AG09309 (cell line): ENCODE results near the gene TGDS.

ENCODE experiments used
- DNase-seq: peaks from one replicate; pipeline ENCODE4 v3.0.0-alpha.2; 2010; ENCODE audit warnings: low read depth
- H3K4me3 ChIP-seq: 2 replicates; pipeline ENCODE4 v1.5.1; 2011; ENCODE audit warnings: mild to moderate bottlenecking, low read depth, low read length, moderate library complexity; ENCODE audit not compliant: control insufficient read depth
- CTCF ChIP-seq: IDR thresholded peaks from 2 replicates; pipeline ENCODE4 v1.5.1; 2011; ENCODE audit warnings: mild to moderate bottlenecking, low read depth, low read length, inconsistent platforms; ENCODE audit not compliant: insufficient read depth, control insufficient read depth; ENCODE audit errors: missing control alignments

The TGDS gene

GRCh38 chr13:94549232-94550061 lies 46.5 kb downstream of the TGDS start:
- peak; percentile 89 for DNase-seq
- TF ChIP-seq CTCF, result peak; percentile 4
- H3K4me3 ChIP-seq, result peak overlapping the region; percentile 79

- H3K4me3 ChIP-seq, result peak overlapping the region; percentile 79
- TF ChIP-seq CTCF, result no peak
- DNase-seq, result peak; percentile 7
Measured at GRCh38 chr13:94548821-94549231, 47.1 kb downstream of the TGDS start.

GRCh38 chr13:94548382-94548781 lies 47.6 kb downstream of the TGDS start:
- peak overlapping the region; percentile 79 for H3K4me3 ChIP-seq
- no peak for DNase-seq
- TF ChIP-seq CTCF, result no peak

- no peak for TF ChIP-seq CTCF
- DNase-seq, result no peak
- H3K4me3 ChIP-seq, result no peak overlapping the region
Measured at GRCh38 chr13:94546061-94546839, 49.7 kb downstream of the TGDS start.

GRCh38 chr13:94544922-94545321 lies 51.0 kb downstream of the TGDS start:
- DNase-seq, result no peak
- no peak for TF ChIP-seq CTCF
- H3K4me3 ChIP-seq, result no peak overlapping the region

GRCh38 chr13:94542917-94543316 lies 53.0 kb downstream of the TGDS start:
- TF ChIP-seq CTCF, result no peak
- no peak for DNase-seq
- H3K4me3 ChIP-seq, result no peak overlapping the region
